GM21515 (cell line): ENCODE results near the gene FAM171A2.
"Not testable (repeated sequence)": the region's sequence is repeated elsewhere in the genome, so short reads cannot be mapped to it uniquely, and the experiment has no call there.

Source experiments
- ATAC-seq: cut with Tn5 transposase; IDR thresholded peaks from one replicate; pipeline ENCODE4 v1.9.1; 2021; ENCODE audit not compliant: unreplicated experiment

Gene FAM171A2

DNA sequence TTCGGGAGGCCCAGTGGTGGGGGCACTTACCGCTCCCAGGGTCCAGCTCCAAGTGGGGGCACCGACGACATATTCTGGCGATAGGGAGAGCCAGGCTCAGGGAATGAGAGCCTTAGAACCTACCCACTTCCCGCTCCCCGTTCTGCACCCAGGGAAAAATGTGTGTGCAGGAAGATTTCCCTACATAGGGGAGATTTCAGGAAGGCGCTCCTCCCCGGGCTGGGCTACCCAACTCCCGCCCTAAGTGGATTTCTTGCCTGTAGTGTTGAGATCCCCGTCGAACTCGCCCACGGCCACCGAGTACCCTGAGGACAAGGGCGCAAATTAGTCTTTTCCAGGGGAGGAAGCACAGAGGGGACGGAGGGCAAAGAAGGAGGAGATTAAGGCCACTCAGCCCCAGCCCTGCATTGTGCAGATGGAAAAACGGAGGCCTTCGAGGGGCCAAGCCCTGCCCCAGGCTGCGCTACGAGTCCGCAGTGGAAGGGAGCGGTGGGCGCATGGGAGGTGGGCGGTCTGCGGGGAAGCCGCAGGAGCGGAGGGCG lies 20.7 kb upstream of the FAM171A2 start:
- ATAC-seq = no peak

- no peak for ATAC-seq
Measured at GRCh38 chr17:44383861-44384260, 20.2 kb upstream of the FAM171A2 start.

DNA sequence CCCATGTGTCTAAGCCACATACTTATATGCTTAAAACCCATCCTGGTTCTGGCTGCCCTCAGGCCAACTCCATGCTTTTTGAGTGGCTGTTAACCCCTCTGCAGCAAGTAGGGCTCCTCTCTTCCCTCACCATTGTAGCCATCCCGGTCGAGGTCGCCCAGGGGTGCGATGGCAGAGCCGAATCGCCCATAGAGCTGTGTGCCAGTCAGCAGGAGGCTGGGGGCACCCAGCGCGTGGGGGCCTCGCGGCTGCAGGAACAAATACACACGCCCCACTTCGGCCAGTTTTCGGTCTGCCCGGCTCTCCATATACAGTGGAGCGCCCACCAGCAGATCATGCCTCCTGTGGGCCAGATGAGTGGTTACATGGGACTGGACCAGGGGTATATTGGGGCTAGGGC lies 19.7 kb upstream of the FAM171A2 start:
- ATAC-seq = no peak

DNA sequence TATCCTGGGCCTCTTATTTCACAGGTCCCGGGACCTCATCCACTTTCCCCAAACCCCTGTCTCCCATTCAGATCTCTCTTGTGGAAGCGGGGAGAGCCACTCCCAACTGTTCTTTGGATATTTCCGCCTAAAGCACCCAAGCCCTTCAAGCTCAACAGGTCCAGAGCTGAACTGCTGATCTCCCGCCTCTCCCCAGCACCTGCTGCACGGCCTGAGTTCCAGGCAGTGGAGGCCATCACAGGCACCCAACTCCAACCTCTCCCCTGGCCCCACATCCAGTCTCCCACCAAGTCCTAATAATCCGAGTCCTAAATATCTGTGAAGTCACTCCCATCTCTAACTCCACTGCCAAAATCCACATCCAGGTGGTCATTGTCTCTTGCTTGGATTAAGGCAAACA lies 19.3 kb upstream of the FAM171A2 start:
- no peak for ATAC-seq

- ATAC-seq = no peak
Measured at GRCh38 chr17:44381810-44382305, 18.2 kb upstream of the FAM171A2 start.

- no peak for ATAC-seq
Measured at GRCh38 chr17:44380767-44381166, 17.1 kb upstream of the FAM171A2 start.

- ATAC-seq = no peak
Measured at GRCh38 chr17:44379887-44380286, 16.2 kb upstream of the FAM171A2 start.

DNA sequence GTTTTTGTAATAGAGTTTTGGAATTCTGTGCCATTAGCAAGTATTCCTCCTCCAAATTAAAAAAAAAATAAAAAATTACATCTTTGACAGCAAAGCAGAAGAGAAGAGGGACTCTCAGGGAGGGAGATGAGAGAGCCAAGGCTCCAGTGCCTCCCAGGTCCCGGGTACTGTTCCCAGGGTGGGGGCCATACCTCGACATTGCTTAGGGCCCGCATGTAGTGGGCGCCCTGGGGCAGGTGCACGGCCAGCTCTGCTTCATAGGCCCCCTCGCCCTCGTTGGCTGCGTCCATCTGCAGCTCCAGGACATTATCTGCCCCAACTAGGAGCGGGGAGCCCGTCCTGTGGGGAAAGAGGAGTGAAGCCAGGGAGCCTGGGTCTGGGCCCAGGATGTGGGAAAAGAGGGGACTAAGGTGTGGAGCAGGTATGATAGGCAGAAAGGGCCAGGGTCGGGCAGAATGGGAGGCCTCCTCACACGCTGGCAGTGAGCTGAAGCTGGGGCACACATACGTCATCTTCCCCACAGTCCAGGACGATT lies 14.6 kb upstream of the FAM171A2 start:
- ATAC-seq = no peak

DNA sequence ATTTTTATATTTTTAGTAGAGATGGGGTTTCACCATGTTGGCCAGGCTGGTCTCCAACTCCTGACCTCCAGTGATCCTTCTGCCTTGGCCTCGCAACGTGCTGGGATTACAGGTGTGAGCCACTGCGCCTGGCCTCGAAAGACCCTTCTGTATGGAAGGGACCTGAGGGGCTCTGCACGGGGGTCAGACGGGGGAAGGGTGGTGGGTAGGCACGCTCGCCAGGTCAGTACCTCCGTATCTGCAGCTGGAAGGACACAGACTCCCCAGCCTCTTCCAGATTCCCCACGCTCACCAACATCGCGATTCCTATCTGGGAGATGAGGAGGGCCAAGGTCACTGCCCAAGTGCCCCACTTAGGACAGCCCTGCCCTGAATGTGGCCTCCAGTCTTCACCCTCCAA lies 13.1 kb upstream of the FAM171A2 start:
- no peak for ATAC-seq

DNA sequence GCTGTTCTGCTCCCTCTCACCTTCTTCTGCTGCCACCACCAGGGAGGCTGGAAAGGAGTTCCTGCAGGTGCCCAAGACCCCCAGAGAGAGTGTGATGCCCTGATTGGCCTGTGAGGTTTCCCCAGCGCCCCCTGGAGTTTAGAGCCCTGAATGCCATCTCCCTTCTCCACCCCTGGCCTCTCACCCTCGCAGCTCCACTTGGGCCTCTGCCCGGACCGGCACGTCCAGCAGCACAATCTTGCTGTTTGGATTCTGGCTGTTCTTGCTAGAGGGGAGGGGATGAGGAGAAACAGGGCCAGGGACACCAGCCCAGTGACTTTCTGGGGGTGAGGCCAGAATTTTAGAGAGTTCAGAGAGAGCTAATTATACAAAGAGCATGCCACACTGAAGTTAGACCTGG lies 12.5 kb upstream of the FAM171A2 start:
- no peak for ATAC-seq

DNA sequence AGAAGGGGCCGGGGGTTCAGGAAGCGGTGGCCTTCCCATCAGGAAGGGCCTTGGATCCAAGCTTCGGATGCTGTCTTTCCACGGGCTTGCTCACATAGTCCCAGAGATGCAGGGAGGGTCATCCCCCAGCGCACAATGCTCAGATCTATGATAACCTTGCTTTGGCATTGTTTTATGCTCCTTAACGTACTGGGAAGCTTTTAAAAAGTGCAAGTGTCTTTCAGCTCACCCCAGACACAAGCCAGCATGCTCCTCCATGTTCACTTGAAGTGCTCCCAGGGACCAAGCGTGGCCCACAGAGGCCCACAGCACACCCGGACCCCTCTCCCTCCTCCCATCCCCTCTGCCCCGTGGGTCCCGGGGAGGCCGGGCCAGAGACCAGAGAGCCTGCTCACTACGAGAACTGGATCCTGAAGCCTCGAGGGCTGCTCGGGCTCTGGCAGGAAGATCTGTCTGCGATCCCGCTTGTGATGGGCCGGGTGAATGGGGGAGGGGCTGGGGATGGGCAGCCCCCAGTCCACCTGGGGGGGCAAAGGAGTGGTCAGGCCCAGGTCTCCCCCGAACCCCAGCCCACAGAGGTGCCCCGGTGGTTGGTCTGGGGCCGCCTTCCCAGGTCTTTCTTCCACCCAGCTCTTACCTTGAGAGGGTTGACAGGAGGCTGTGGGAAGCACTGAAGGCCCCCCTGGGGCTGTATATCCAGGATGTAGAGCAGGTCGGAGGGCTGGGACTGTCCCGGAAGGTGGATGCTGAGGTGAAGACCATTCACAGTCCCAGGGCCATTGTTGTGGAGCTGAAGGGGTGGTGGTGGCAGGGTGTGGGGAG lies 11.8 kb upstream of the FAM171A2 start:
- ATAC-seq = no peak

DNA sequence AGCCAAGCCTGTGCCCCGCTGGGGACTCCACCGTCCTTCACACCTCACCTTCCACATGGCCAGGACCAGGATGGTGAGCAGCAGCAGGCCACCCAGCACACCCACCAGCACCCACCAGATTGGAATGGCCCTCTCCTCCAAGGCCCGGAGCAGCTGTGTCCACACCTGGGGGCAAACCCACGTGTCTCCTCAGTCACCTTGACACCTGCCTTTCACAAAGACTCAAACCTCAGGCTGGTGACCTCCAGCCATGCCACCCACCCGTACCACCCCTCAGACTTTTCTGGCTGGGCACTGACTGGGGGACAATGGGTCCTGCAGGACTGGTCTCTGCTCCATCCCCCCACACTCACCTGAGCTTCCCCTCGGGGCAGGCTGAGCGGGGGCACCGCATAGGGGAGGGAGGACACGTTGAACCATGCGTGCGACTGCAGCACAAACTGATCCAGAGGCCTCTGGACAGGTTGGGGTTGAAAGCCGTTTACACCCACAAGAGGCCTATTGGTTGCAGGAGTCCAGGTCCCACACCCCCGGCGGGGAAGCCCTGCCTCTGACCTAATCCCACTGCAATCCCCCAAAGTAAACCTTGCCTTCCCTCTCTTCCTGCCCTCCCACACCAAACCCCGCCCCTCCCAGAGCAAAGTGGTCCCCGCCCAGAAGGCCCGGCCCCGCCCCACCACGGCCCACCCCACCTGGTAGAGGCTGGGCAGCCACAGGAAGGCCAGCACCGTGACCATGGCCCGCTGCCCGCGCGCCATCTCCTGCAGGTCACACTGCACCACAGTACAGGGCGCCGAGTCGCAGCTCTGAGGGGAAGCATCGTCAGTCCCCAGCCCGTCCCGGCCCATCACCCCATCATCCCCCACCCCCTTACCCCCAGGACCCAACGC lies 10.9 kb upstream of the FAM171A2 start:
- ATAC-seq = no peak

DNA sequence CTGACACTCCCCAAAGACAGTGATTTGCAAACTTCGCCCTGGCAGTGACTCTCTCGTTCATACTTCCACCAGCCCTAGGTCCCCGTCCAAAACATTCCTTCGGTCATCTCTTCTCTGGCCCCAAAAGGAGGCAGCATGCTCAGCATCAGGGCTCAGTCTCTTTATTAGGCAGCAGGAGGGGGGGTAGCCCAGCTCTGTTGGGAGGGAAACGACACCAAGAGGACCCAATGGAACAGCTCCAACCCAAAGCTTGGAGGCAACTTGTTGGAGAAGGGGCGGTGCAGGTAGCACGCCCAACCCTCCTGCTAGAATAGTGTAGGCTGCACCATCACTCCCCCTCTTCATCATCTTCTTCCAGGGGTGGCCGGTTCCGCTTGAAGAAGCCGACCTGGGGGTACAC lies 8.4 kb upstream of the FAM171A2 start:
- no peak for ATAC-seq

DNA sequence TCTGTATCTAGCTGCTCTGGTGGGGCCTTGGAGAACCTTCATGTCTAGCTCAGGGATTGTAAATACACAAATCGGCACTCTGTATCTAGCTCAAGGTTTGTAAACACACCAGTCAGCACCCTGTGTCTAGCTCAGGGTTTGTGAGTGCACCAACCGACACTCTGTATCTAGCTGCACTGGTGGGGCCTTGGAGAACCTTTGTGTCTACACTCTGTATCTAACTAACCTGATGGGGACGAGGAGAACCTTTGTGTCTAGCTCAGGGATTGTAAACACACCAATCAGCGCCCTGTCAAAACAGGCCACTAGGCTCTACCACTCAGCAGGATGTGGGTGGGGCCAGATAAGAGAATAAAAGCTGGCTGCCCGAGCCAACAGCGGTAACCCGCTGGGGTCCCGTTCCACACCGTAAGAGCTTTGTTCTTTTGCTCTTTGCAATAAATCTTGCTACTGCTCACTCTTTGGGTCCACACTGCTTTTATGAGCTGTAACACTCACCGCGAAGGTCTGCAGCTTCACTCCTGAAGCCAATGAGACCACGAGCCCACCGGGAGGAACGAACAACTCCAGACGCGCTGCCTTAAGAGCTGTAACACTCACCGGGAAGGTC lies 5.9 kb upstream of the FAM171A2 start:
- not testable (repeated sequence) for ATAC-seq

- ATAC-seq = not testable (repeated sequence)
Measured at GRCh38 chr17:44368391-44369243, 5.0 kb upstream of the FAM171A2 start.

DNA sequence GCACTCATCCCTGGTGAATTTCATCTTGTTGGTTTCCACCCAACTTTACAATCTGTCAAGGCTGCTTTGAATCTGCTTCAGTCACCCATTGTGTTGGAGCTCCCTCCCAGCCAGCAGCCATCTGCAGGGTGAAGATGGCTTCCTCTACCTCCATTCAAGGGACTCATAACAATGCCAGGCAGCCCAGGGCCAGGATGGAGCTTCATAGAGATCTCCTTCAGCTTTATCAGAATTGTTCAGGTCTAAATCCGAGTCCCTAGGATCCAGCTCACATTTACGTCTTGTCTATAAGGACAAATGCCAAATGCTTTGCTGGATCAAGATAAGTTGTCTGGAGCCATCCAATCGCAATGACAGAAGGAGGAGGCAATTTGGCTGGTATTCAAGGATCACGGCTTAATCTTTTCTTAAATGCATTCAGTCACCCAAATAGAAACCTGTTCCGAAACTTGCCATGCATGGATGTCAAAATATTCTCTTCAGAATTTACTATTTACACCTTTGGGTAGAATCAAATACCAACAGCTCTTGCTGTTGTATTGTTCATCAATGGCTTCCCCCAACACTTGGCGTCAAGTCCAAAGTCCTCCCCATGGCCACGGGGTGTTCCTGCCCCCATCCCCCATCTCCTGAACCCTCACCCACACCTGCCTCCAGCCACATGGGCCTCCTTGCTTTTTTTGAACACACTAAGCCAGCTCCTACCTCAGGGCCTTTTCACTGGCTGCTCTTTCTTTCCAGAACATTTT lies 3.8 kb upstream of the FAM171A2 start:
- ATAC-seq = no peak

DNA sequence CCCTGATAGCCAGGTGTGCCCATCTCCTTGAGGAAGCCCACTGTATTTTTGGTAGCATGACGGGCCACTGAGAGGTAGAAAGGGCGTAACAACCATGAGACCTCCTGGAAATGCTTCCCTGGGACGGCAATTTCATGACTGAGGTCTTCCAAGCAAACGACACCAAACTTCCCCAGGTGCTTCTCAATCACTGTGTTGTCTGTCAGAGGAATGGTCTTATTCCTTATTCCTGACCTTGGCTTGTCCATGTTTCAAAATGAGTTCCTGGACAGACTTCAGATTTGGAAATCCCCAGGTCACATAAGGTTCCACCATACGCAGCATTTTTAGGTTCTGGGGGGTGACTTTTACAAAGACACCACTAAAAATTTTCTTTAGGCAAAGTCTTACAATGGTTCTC lies 1.4 kb upstream of the FAM171A2 start:
- not testable (repeated sequence) for ATAC-seq

DNA sequence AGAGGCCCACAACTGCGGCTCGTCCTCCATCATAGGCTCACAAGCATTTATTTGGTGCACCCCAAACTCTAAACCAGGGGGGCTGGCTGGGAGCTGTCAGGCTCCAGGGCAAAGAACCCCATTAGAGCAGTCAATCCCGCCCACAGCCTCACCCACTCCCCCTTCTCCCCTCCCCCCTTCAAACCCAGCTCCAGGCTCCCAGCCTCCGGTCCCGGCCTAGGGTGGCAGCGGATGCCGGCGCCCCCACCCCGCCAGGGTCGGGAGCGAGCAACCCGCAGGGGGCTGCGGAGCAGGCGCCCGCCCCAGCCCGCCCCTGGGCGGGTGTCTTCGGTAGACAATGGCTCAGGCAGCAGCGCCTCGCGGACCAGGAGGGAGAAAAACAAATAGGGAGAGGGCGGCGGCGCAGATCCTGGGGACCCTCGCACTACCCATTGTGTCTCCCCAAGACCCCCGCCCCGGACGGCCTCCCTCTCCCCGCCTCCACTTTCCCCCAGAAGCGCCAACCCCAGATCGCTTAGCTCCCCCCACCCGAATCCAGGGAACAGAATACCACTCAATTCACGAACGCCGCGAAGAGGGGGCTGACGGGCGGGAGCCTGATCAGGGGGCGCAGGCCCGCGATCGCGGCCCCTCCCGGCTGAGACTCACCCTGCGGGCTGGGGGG lies 572 bp downstream of the FAM171A2 start:
- ATAC-seq = no peak

- ATAC-seq = no peak
Measured at GRCh38 chr17:44362459-44362948, 1.1 kb downstream of the FAM171A2 start.
